K562 (cell line): ENCODE results near the gene TTLL11. TPM values are rescaled to one million over a fixed set of nuclear protein-coding genes. Genes with fewer than 3 reads are reported as not detected.

Source experiments
- ATAC-seq: fragments of 200-7000 bp; cut with Tn5 transposase; 3 replicates; pipeline ENCODE4 v1.9.1; 2020; ENCODE audit warnings: moderate library complexity
- BruUV-seq: library from RNA; stranded (reverse); fragments of 400-500 nt; replicated peaks from 2 replicates; lab custom pipeline; 2021; lab: Mats Ljungman, UMichigan
- CTCF ChIA-PET: fragments of 300-600 bp; formaldehyde crosslinking; extraction: SDS; loops from one replicate; lab custom pipeline; 2021; ENCODE audit warnings: low intra/inter-chr PET ratio; lab: Yijun Ruan, JAX
- POLR2A ChIA-PET: fragments of 300-600, 350-650 bp; sonication (Branson Sonifier 250); formaldehyde crosslinking; extraction: SDS; loops from one replicate; lab custom pipeline; 2021; ENCODE audit warnings: antibody characterized with exemption, inconsistent platforms; lab: Yijun Ruan, JAX
- DNase-seq, 4 experiments: peaks; one replicate each; pipeline versions ENCODE4 v3.0.0 to v3.0.0-alpha.2; 2011 to 2018; ENCODE audit warnings: low spot score in 3 of 4, mixed read lengths in 3 of 4; ENCODE audit errors: extremely low read depth in 1 of 4
- FAIRE-seq: peaks from 2 replicates; lab custom pipeline; 2011; peaks lifted over from hg19 to GRCh38; lab: Jason Lieb, UNC
- H2AFZ ChIP-seq: 2 replicates; pipeline ENCODE4 v1.6.0; 2011; ENCODE audit warnings: low read depth, low read length, control low read depth, inconsistent platforms
- H3K27ac ChIP-seq: fragments of 200-600 bp; 3 replicates; pipeline ENCODE4 v1.8.0; 2011; ENCODE audit warnings: low read depth, mild to moderate bottlenecking, control low read depth, inconsistent platforms, low read length, moderate library complexity, mixed read lengths; ENCODE audit errors: extremely low read depth
- H3K27me3 ChIP-seq, 2 experiments: fragments of 300-600 bp in 1 of 2; 2 replicates in 1 of 2; 3 replicates in 1 of 2; pipeline versions ENCODE4 v1.6.0 to v1.8.0; 2011; ENCODE audit warnings: inconsistent platforms in 2 of 2, low read length in 2 of 2, mild to moderate bottlenecking in 1 of 2, mixed read lengths in 1 of 2, moderate library complexity in 1 of 2; ENCODE audit not compliant: control insufficient read depth in 2 of 2, insufficient read depth in 2 of 2
- H3K36me3 ChIP-seq: fragments of 300-600 bp; 3 replicates; pipeline ENCODE4 v1.8.0; 2011; ENCODE audit warnings: mild to moderate bottlenecking, low read length, inconsistent platforms; ENCODE audit not compliant: control insufficient read depth, insufficient read depth
- H3K4me1 ChIP-seq, 2 experiments: fragments of 200-600 bp in 1 of 2; replicated peaks in 1 of 2; 2 replicates in 1 of 2; 3 replicates in 1 of 2; pipeline versions ENCODE4 v1.5.1 to v1.8.0; 2011; ENCODE audit warnings: inconsistent platforms in 2 of 2, low read length in 2 of 2, mild to moderate bottlenecking in 1 of 2, mixed read lengths in 1 of 2, moderate library complexity in 1 of 2; ENCODE audit not compliant: control insufficient read depth in 2 of 2, insufficient read depth in 2 of 2
- H3K4me2 ChIP-seq: 2 replicates; pipeline ENCODE4 v1.6.1; 2011; ENCODE audit warnings: low read length, control low read depth, inconsistent platforms, mixed read lengths; ENCODE audit not compliant: insufficient read depth
- H3K4me3 ChIP-seq: fragments of 200-600 bp; sonication (generic), shearing (Covaris generic); 2 replicates; pipeline ENCODE4 v1.5.1; 2016; ENCODE audit warnings: control low read depth, inconsistent platforms
- H3K79me2 ChIP-seq: fragments of 200-600 bp; 3 replicates; pipeline ENCODE4 v1.8.0; 2011; ENCODE audit warnings: low read length, inconsistent platforms; ENCODE audit not compliant: control insufficient read depth, insufficient read depth
- H3K9ac ChIP-seq, 2 experiments: 2 replicates each; pipeline versions ENCODE4 v1.6.0 to v1.6.1; 2011; ENCODE audit warnings: low read depth in 2 of 2, low read length in 2 of 2, control low read depth in 1 of 2, inconsistent platforms in 1 of 2, mild to moderate bottlenecking in 1 of 2, mixed read lengths in 1 of 2; ENCODE audit not compliant: insufficient read depth in 1 of 2
- H3K9me1 ChIP-seq: one replicate; pipeline ENCODE4 v1.6.0; 2011; ENCODE audit warnings: inconsistent platforms, mild to moderate bottlenecking, low read length, moderate library complexity; ENCODE audit not compliant: control insufficient read depth, insufficient read depth
- H3K9me3 ChIP-seq: replicated peaks from 2 replicates; pipeline ENCODE4 v1.5.1; 2011; ENCODE audit warnings: low read depth, low read length, inconsistent platforms; ENCODE audit not compliant: control insufficient read depth, insufficient read depth
- H4K20me1 ChIP-seq: replicated peaks from 2 replicates; pipeline ENCODE4 v1.6.1; 2011; ENCODE audit warnings: low read length, inconsistent platforms, mixed read lengths; ENCODE audit not compliant: control insufficient read depth, insufficient read depth
- DIDO1 ChIP-seq: fragments of 450-650 bp; IDR thresholded peaks from 2 replicates; pipeline ENCODE4 v1.6.1; 2016; ENCODE audit warnings: low read depth, missing biosample characterization, missing genetic modification characterization
- HIVEP1 ChIP-seq: fragments of 250-450 bp; sonication (Bioruptor Pico); IDR thresholded peaks from 2 replicates; pipeline ENCODE4 v1.4.0; 2020; ENCODE audit warnings: mild to moderate bottlenecking
- MXI1 ChIP-seq: IDR thresholded peaks from 2 replicates; pipeline ENCODE4 v1.6.1; 2011; ENCODE audit warnings: low read depth, mild to moderate bottlenecking, improper control_type of control experiment, low read length
- POLR2A ChIP-seq: fragments of 450-650 bp; conservative IDR thresholded peaks from 2 replicates; pipeline ENCODE4 v1.6.1; 2016
- RFX1 ChIP-seq: fragments of 450-650 bp; IDR thresholded peaks from 2 replicates; pipeline ENCODE4 v1.6.1; 2016; ENCODE audit warnings: mild to moderate bottlenecking, moderate library complexity
- RNF2 ChIP-seq: sonication (generic); IDR thresholded peaks from 2 replicates; pipeline ENCODE4 v1.6.1; 2016
- SIN3B ChIP-seq: fragments of 450-650 bp; IDR thresholded peaks from 2 replicates; pipeline ENCODE4 v1.6.1; 2017; ENCODE audit warnings: low read depth, mild to moderate bottlenecking, moderate library complexity
- ZNF408 ChIP-seq: fragments of 250-450 bp; sonication (Bioruptor Pico); IDR thresholded peaks from 2 replicates; pipeline ENCODE4 v1.4.0; 2020; ENCODE audit warnings: low read depth, mild to moderate bottlenecking, moderate library complexity
- ZNF785 ChIP-seq: fragments of 250-450 bp; sonication (Bioruptor Pico); IDR thresholded peaks from 2 replicates; pipeline ENCODE4 v1.4.0; 2020; ENCODE audit warnings: mild to moderate bottlenecking
- WGBS: fragments of 100-300 bp; shearing (Covaris generic); methylation state at CpG from one replicate; pipeline ENCODE4 v1.1.6; 2016; ENCODE audit warnings: low coverage, mixed read lengths; ENCODE audit not compliant: insufficient coverage; ENCODE audit errors: missing lambda C conversion rate; 5-methylcytosine and 5-hydroxymethylcytosine counted together
- in situ Hi-C: fragments of 300-500 bp; cut with MboI; formaldehyde crosslinking; loops from 4 replicates; pipeline ENCODE4 v1.15.0; 2018; ENCODE audit warnings: inconsistent platforms, mixed read lengths
- intact Hi-C: fragments of 100-400 bp; cut with micrococcal nuclease; formaldehyde crosslinking; loops from 2 replicates; pipeline ENCODE4 v1.14.2; 2022
- polyA plus RNA-seq, 8 experiments: library from polyadenylated mRNA; depleted of rRNA in 4 of 8; stranded (reverse) in 5 of 8; unstranded in 3 of 8; fragments of >200 nt; fragmentation: Nextera tagmentation in 2 of 8; fragmentation: Illumina TruSeq in 1 of 8; extraction: Ambion mirVana in 2 of 8; extraction: Trizol in 1 of 8; gene quantifications; 2 replicates each; pipeline versions ENCODE4 v1.2.1 to v1.2.3, GENCODE V29; 2011 to 2014; ENCODE audit warnings: inconsistent platforms in 1 of 8, missing spikeins in 1 of 8
- total RNA-seq, 7 experiments: library from RNA; depleted of rRNA in 6 of 7; stranded (reverse); fragments of >200 nt in 6 of 7; fragmentation: Illumina TruSeq in 2 of 7; extraction: Trizol in 2 of 7; gene quantifications; 2 replicates each; pipeline versions ENCODE4 v1.2.1 to v1.2.3, GENCODE V29; 2011 to 2021; ENCODE audit warnings: low replicate concordance in 1 of 7
- TF ChIP-seq, protein P1 (sequence below): IDR thresholded peaks from 2 replicates; pipeline ENCODE4 v1.6.1; 2012; ENCODE audit warnings: low read depth, low read length, improper control_type of control experiment, borderline replicate concordance
- TF ChIP-seq, protein P2 (sequence below): fragments of 250-450 bp; sonication (Bioruptor Pico); IDR thresholded peaks from 2 replicates; pipeline ENCODE4 v1.5.0; 2021
- TF ChIP-seq, protein P3 (sequence below): fragments of 450-650 bp; formaldehyde crosslinking; IDR thresholded peaks from 2 replicates; pipeline ENCODE4 v1.4.0; 2022; ENCODE audit warnings: missing genetic modification characterization
- TF ChIP-seq, protein P4 (sequence below): fragments of 250-450 bp; sonication (Bioruptor Pico); IDR thresholded peaks from 2 replicates; pipeline ENCODE4 v1.5.0; 2021

TTLL11 gene
- total and polyA plus RNA-seq, 9 of the 15 experiments (the other 6 are each of a cell fraction or from before 2014, with no cell fraction given) = 0.83 to 4.4 (median 2.7) TPM

DNA sequence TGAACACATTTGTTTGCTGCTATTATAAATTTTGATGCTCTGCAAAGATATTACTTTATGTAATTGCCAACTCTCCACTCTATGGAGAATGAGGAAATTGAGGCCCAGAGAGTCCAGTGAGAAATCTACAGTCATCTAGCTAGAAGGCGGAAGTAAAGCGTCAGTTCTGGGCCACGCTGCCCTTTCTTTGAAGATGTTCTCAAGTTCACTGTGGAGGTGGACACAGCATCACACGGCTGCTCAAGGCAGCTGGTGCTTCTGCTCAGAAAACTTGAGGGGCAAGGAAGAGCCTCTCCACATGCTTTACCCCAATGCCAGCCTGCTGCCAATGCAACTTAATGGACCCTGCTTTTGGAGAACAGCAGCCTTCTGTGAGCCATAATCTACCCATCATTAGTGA, 96.3 kb downstream of the TTLL11 start:
- FAIRE-seq (no peak), ATAC-seq (no peak), DNase-seq (no peak)
- intact Hi-C loops (no loop called here), in situ Hi-C loops (no loop called here)
- no peak for TF ChIP-seq DIDO1 (tag)
- no peak for TF ChIP-seq HIVEP1 (CRISPR knock-in tag)
- TF ChIP-seq MXI1 = no peak
- no peak for TF ChIP-seq SIN3B
- TF ChIP-seq, protein P1, sequence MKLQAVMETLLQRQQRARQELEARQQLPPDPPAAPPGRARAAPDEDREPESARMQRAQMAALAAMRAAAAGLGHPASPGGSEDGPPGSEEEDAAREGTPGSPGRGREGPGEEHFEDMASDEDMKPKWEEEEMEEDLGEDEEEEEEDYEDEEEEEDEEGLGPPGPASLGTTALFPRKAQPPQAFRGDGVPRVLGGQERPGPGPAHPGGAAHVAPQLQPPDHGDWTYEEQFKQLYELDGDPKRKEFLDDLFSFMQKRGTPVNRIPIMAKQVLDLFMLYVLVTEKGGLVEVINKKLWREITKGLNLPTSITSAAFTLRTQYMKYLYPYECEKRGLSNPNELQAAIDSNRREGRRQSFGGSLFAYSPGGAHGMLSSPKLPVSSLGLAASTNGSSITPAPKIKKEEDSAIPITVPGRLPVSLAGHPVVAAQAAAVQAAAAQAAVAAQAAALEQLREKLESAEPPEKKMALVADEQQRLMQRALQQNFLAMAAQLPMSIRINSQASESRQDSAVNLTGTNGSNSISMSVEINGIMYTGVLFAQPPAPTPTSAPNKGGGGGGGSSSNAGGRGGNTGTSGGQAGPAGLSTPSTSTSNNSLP = no peak
- TF ChIP-seq RFX1 = no peak
- no peak for TF ChIP-seq ZNF408 (CRISPR knock-in tag)
- TF ChIP-seq, protein P2, sequence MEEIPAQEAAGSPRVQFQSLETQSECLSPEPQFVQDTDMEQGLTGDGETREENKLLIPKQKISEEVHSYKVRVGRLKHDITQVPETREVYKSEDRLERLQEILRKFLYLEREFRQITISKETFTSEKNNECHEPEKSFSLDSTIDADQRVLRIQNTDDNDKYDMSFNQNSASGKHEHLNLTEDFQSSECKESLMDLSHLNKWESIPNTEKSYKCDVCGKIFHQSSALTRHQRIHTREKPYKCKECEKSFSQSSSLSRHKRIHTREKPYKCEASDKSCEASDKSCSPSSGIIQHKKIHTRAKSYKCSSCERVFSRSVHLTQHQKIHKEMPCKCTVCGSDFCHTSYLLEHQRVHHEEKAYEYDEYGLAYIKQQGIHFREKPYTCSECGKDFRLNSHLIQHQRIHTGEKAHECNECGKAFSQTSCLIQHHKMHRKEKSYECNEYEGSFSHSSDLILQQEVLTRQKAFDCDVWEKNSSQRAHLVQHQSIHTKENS (CRISPR knock-in tag) = no peak
- no peak for TF ChIP-seq POLR2A
- TF ChIP-seq, protein P3, sequence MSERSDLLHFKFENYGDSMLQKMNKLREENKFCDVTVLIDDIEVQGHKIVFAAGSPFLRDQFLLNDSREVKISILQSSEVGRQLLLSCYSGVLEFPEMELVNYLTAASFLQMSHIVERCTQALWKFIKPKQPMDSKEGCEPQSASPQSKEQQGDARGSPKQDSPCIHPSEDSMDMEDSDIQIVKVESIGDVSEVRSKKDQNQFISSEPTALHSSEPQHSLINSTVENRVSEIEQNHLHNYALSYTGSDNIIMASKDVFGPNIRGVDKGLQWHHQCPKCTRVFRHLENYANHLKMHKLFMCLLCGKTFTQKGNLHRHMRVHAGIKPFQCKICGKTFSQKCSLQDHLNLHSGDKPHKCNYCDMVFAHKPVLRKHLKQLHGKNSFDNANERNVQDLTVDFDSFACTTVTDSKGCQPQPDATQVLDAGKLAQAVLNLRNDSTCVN (CRISPR knock-in tag) = no peak
- no peak for TF ChIP-seq RNF2
- TF ChIP-seq ZNF785 (CRISPR knock-in tag) = no peak
- TF ChIP-seq, protein P4, sequence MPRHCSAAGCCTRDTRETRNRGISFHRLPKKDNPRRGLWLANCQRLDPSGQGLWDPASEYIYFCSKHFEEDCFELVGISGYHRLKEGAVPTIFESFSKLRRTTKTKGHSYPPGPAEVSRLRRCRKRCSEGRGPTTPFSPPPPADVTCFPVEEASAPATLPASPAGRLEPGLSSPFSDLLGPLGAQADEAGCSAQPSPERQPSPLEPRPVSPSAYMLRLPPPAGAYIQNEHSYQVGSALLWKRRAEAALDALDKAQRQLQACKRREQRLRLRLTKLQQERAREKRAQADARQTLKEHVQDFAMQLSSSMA (CRISPR knock-in tag) = no peak
- POLR2A ChIA-PET = interaction anchor here (0.6 kb wide), 1 partner anchor 111 kb away, joined by 3 read pairs; no protein-coding TSS in a partner anchor
- Histone ChIP-seq H3K27ac (no peak overlapping the region), H3K36me3 (no peaks in the 10 kb centered on the region), H3K4me3 (no peak overlapping the region), H2AFZ (no peak overlapping the region), H3K79me2 (no peaks in the 10 kb centered on the region), H4K20me1 (peaks cover 11% of the 10 kb centered on the region; the same call in 1 of the 2 replicates), H3K4me2 (no peak overlapping the region), H3K9me3 (no peaks in the 10 kb centered on the region), H3K9me1 (no peaks in the 10 kb centered on the region), H3K27me3 (peaks cover 4 to 30% of the 10 kb centered on the region in 2 experiments; a peak in 4 of 5 replicates), H3K4me1 (no peaks in the 10 kb centered on the region), H3K9ac (no peak overlapping the region)
- CTCF ChIA-PET = no interaction called here
- 10% methylated on average over 4 of the region's 4 CpGs for whole genome bisulfite sequencing
- BruUV-seq = no TSS peak
